Measurements from ENCODE around the gene C16orf82. TPM values are rescaled to one million over a fixed set of nuclear protein-coding genes. Genes with fewer than 3 reads are reported as not detected.
A peak's percentile ranks its signal among the peaks of the same experiment; 100 is the strongest.

The C16orf82 gene
- total RNA-seq, 1 experiment from 2014 or later, result not detected

DNA sequence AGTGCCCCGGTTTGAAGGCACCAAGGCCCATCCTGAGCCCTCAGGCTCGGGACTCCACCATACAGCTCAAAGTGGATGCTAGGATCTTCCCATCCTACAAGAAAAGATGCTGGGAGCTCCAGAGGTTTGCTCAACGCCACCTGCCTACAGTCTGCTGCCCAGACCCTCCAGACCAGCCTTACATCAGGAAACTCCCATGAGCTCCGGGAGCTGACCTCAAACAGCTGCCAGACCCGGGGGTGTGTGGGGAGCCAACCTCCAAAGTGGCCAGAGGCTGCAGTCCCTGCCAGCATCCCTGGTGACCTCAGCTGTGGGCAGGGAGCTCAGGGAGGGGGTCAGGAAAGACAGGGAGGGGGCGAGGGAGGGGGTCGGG is 43.8 kb downstream of the C16orf82 start:
- Histone ChIP-seq H3K4me3 (ENCODE audit: low read length) (peak overlapping the region; percentile 62), H3K36me3 (ENCODE audit: low read depth, low read length) (no peaks in the 10 kb centered on the region), H3K27me3 (ENCODE audit: low read length) (no peaks in the 10 kb centered on the region), H3F3A (ENCODE audit: low read length, unreplicated experiment) (no peaks in the 10 kb centered on the region), H4K20me1 (ENCODE audit: low read length) (no peaks in the 10 kb centered on the region), H3K4me1 (ENCODE audit: insufficient read depth, low read length) (no peaks in the 10 kb centered on the region), H3K9ac (ENCODE audit: low read length) (no peak overlapping the region), H3K9me3 (ENCODE audit: low read length) (no peaks in the 10 kb centered on the region), H3K4me2 (ENCODE audit: low read length) (peak overlapping the region; percentile 81), H3K27ac (ENCODE audit: low read length) (no peak overlapping the region), H3K9me2 (replicated peaks; ENCODE audit: low read length) (no peaks in the 10 kb centered on the region), H3K79me2 (ENCODE audit: low read length) (no peaks in the 10 kb centered on the region), H2AFZ (ENCODE audit: low read length) (peak overlapping the region; percentile 79; the same call in 1 of the 2 replicates)
- TF ChIP-seq EZH2 (IDR thresholded peaks at IDR 0.05; ENCODE audit: low read length, unreplicated experiment) (no peak), EZH2phosphoT487 (IDR thresholded peaks at IDR 0.05; ENCODE audit: borderline replicate concordance, low read length) (no peak)
- TF ChIP-seq, protein P1, sequence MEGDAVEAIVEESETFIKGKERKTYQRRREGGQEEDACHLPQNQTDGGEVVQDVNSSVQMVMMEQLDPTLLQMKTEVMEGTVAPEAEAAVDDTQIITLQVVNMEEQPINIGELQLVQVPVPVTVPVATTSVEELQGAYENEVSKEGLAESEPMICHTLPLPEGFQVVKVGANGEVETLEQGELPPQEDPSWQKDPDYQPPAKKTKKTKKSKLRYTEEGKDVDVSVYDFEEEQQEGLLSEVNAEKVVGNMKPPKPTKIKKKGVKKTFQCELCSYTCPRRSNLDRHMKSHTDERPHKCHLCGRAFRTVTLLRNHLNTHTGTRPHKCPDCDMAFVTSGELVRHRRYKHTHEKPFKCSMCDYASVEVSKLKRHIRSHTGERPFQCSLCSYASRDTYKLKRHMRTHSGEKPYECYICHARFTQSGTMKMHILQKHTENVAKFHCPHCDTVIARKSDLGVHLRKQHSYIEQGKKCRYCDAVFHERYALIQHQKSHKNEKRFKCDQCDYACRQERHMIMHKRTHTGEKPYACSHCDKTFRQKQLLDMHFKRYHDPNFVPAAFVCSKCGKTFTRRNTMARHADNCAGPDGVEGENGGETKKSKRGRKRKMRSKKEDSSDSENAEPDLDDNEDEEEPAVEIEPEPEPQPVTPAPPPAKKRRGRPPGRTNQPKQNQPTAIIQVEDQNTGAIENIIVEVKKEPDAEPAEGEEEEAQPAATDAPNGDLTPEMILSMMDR (conservative IDR thresholded peaks at IDR 0.05; ENCODE audit: low read depth, low read length), result no peak
- BruUV-seq (replicated peaks), result no TSS peak
- intact Hi-C loops (cut with micrococcal nuclease), result loop anchor here (10.0 kb wide), 1 partner anchor 1276 kb away; no protein-coding TSS in a partner anchor
- CTCF ChIA-PET, result interaction anchor here (0.6 to 1.0 kb wide), 10 partner anchors 13 to 1878 kb away, joined by 3 to 16 read pairs (median 10); no protein-coding TSS in a partner anchor
- POLR2A ChIA-PET (ENCODE audit: unreplicated experiment), result no interaction called here
- ATAC-seq, result no peak
- no peak for DNase-seq

DNA sequence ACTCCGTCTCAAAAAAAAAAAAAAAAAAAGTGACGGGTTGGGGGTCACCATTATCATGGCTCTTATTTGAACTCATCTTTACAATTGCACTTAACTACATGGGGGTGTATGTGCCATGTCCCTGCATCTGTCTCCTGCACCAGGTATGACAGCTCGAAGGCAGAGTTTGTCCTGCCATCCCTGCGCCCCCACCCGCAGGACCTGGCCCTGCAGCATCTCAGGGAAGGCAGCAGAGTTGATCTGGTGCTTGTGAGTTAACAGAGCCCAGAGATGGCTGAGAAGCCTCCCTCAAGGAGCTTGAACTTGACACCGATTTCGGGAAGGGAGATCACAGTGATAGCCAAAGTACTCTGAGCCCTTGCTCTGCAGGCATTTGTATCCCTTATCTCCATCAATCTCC is 44.8 kb downstream of the C16orf82 start:
- H3K4me2 ChIP-seq (ENCODE audit: low read length), result no peak overlapping the region
- no TSS peak for BruUV-seq (replicated peaks)
- no peak for TF ChIP-seq EZH2 (IDR thresholded peaks at IDR 0.05; ENCODE audit: low read length, unreplicated experiment)
- no peak for TF ChIP-seq EZH2phosphoT487 (IDR thresholded peaks at IDR 0.05; ENCODE audit: borderline replicate concordance, low read length)
- TF ChIP-seq, protein P1 (conservative IDR thresholded peaks at IDR 0.05; ENCODE audit: low read depth, low read length), result no peak; the same call in 1 of the 2 replicates
- ATAC-seq, result no peak
- no peaks in the 10 kb centered on the region for H3K9me3 ChIP-seq (ENCODE audit: low read length)
- no peaks in the 10 kb centered on the region for H4K20me1 ChIP-seq (ENCODE audit: low read length)
- no peaks in the 10 kb centered on the region for H3F3A ChIP-seq (ENCODE audit: low read length, unreplicated experiment)
- no peaks in the 10 kb centered on the region for H3K27me3 ChIP-seq (ENCODE audit: low read length)
- H3K9me2 ChIP-seq (replicated peaks; ENCODE audit: low read length), result no peaks in the 10 kb centered on the region
- ChIA-PET CTCF (no interaction called here), POLR2A (ENCODE audit: unreplicated experiment) (no interaction called here)
- no peaks in the 10 kb centered on the region for H3K79me2 ChIP-seq (ENCODE audit: low read length)
- H3K9ac ChIP-seq (ENCODE audit: low read length), result no peak overlapping the region
- no peaks in the 10 kb centered on the region for H3K36me3 ChIP-seq (ENCODE audit: low read depth, low read length)
- no peak for DNase-seq
- no peaks in the 10 kb centered on the region for H3K4me1 ChIP-seq (ENCODE audit: insufficient read depth, low read length)
- H2AFZ ChIP-seq (ENCODE audit: low read length), result no peak overlapping the region
- intact Hi-C loops (cut with micrococcal nuclease), result loop anchor here (10.0 kb wide), 1 partner anchor 1277 kb away; no protein-coding TSS in a partner anchor
- no peak overlapping the region for H3K4me3 ChIP-seq (ENCODE audit: low read length)
- no peak overlapping the region for H3K27ac ChIP-seq (ENCODE audit: low read length)

DNA sequence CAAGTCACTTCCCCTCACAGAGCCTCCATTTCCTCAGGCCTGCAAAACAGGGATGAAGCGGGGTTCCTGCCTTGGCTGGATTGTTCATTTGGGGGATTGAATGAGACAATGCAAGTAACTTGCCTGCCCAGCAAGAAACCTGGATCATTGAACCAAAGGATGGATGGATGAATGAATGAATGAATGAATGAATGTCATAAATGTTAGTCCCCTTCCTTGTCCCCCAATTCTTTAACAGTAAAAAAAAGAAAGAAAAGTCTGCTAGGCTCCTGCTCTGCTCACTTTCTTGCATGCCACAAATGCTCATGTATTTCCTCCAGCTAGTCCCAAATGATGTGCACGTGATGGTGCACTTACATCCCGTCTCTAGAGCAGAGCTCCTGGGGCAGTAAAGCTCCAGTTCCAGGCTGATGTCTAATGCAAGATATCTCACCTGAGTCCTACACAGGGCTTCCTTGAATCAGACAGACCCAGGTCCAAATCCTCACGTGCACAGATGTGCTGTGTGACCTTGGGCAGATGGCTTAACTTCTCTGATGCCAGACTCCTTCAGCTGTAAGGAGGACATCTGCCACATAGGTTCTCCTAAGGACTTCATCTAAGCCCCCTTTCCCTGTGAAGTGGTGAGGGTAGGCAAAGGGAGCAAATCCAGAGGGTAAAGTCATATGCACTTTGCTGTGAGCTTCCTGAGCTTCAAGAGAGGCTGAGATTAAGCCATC is 45.5 kb downstream of the C16orf82 start:
- no peaks in the 10 kb centered on the region for H3K79me2 ChIP-seq (ENCODE audit: low read length)
- no peaks in the 10 kb centered on the region for H3K9me2 ChIP-seq (replicated peaks; ENCODE audit: low read length)
- 0 out of 2 replicates have a peak, but pooled peaks cover 3% of the 10 kb centered on the region for H3K27me3 ChIP-seq (ENCODE audit: low read length)
- ChIA-PET POLR2A (ENCODE audit: unreplicated experiment) (no interaction called here), CTCF (no interaction called here)
- no peaks in the 10 kb centered on the region for H3K36me3 ChIP-seq (ENCODE audit: low read depth, low read length)
- H3K4me1 ChIP-seq (ENCODE audit: insufficient read depth, low read length), result no peaks in the 10 kb centered on the region
- ATAC-seq, result no peak
- H3K4me2 ChIP-seq (ENCODE audit: low read length), result no peak overlapping the region
- H3F3A ChIP-seq (ENCODE audit: low read length, unreplicated experiment), result no peaks in the 10 kb centered on the region
- intact Hi-C loops (cut with micrococcal nuclease), result loop anchor here (10.0 kb wide), 1 partner anchor 1277 kb away; no protein-coding TSS in a partner anchor
- H2AFZ ChIP-seq (ENCODE audit: low read length), result no peak overlapping the region
- no peak for DNase-seq
- no peak overlapping the region for H3K4me3 ChIP-seq (ENCODE audit: low read length)
- TF ChIP-seq EZH2phosphoT487 (IDR thresholded peaks at IDR 0.05; ENCODE audit: borderline replicate concordance, low read length) (no peak), EZH2 (IDR thresholded peaks at IDR 0.05; ENCODE audit: low read length, unreplicated experiment) (no peak)
- TF ChIP-seq, protein P1 (conservative IDR thresholded peaks at IDR 0.05; ENCODE audit: low read depth, low read length), result no peak
- H3K9ac ChIP-seq (ENCODE audit: low read length), result no peak overlapping the region
- no peak overlapping the region for H3K27ac ChIP-seq (ENCODE audit: low read length)
- H4K20me1 ChIP-seq (ENCODE audit: low read length), result no peaks in the 10 kb centered on the region
- no peaks in the 10 kb centered on the region for H3K9me3 ChIP-seq (ENCODE audit: low read length)
- BruUV-seq (replicated peaks), result no TSS peak

Measured in PC-3 (cell line).